H1 (cell line): ENCODE results near the gene DCDC2. TPM values are rescaled to one million over a fixed set of nuclear protein-coding genes. Genes with fewer than 3 reads are reported as not detected.

Source experiments
- CBX8 ChIP-seq: fragments of 300-800, 300-1000 bp; sonication (generic); IDR thresholded peaks from 2 replicates; pipeline ENCODE4 v1.7.1; 2016; ENCODE audit warnings: low read depth, low read length, borderline replicate concordance
- FOSL1 ChIP-seq: IDR thresholded peaks from 2 replicates; pipeline ENCODE4 v1.6.1; 2011; ENCODE audit warnings: mild to moderate bottlenecking, low read depth, low read length, moderate library complexity; ENCODE audit not compliant: insufficient read depth
- GTF2F1 ChIP-seq: IDR thresholded peaks from 2 replicates; pipeline ENCODE4 v1.6.1; 2012; ENCODE audit warnings: low read depth, low read length, improper control_type of control experiment, borderline replicate concordance
- MAX ChIP-seq: IDR thresholded peaks from 2 replicates; pipeline ENCODE4 v1.6.1; 2012; ENCODE audit warnings: inconsistent platforms
- NANOG ChIP-seq: IDR thresholded peaks from 2 replicates; pipeline ENCODE4 v1.6.1; 2011; ENCODE audit warnings: low read length, low read depth, mild to moderate bottlenecking, inconsistent platforms; ENCODE audit not compliant: insufficient read depth, poor library complexity, severe bottlenecking
- NRF1 ChIP-seq: IDR thresholded peaks from 2 replicates; pipeline ENCODE4 v1.6.1; 2011; ENCODE audit warnings: mild to moderate bottlenecking, low read depth, low read length, improper control_type of control experiment
- POU5F1 ChIP-seq: IDR thresholded peaks from 2 replicates; pipeline ENCODE4 v1.6.1; 2011; ENCODE audit warnings: low read depth, mild to moderate bottlenecking, low read length, moderate library complexity
- RBBP5 ChIP-seq: IDR thresholded peaks from 2 replicates; pipeline ENCODE4 v1.7.1; 2012; ENCODE audit warnings: low read depth, mild to moderate bottlenecking, inconsistent platforms, low read length, moderate library complexity, borderline replicate concordance
- SIRT6 ChIP-seq: IDR thresholded peaks from one replicate; pipeline ENCODE4 v1.7.1; 2012; ENCODE audit warnings: low read length, inconsistent platforms
- SIX5 ChIP-seq: IDR thresholded peaks from 2 replicates; pipeline ENCODE4 v1.6.1; 2011; ENCODE audit warnings: mild to moderate bottlenecking, low read depth, low read length
- SP1 ChIP-seq: IDR thresholded peaks from 2 replicates; pipeline ENCODE4 v1.6.1; 2011; ENCODE audit warnings: low read depth, low read length
- SUZ12 ChIP-seq: fragments of 200-600 bp; sonication (generic); IDR thresholded peaks from 2 replicates; pipeline ENCODE4 v1.6.1; 2012; ENCODE audit warnings: mild to moderate bottlenecking, inconsistent platforms, low read length, moderate library complexity, mixed read lengths
- polyA plus RNA-seq, 7 experiments: library from polyadenylated mRNA; depleted of rRNA in 3 of 7; stranded (reverse) in 5 of 7; unstranded in 2 of 7; fragments of >200 nt in 5 of 7; fragments of 200-250 nt in 2 of 7; gene quantifications; 1 replicate in 5 of 7; 2 replicates in 1 of 7; 4 replicates in 1 of 7; pipeline versions ENCODE4 v1.2.1 to v1.2.3, GENCODE V29; 2011 to 2013; ENCODE audit warnings: missing spikeins in 2 of 7, mixed read lengths in 2 of 7
- total RNA-seq: library from RNA; stranded (reverse); fragmentation: NEBNext Ultra II Directional; extraction: Animal tissue kit (Norgen Biotek cat#: 25700); gene quantifications from 2 replicates; pipeline ENCODE4 v1.2.1, GENCODE V29; 2021
- TF ChIP-seq, protein P1 (sequence below), 3 experiments: IDR thresholded peaks; 1 replicate in 2 of 3; 2 replicates in 1 of 3; pipeline versions ENCODE4 v1.5.1 to v1.6.1; 2011; ENCODE audit warnings: low read length in 3 of 3, mild to moderate bottlenecking in 3 of 3, inconsistent platforms in 2 of 3, low read depth in 1 of 3, moderate library complexity in 1 of 3; ENCODE audit not compliant: insufficient read depth in 1 of 3; ENCODE audit errors: control extremely low read depth in 1 of 3
- TF ChIP-seq, protein P2 (sequence below): IDR thresholded peaks from 2 replicates; pipeline ENCODE4 v1.6.1; 2012; ENCODE audit warnings: low read length, inconsistent platforms

Gene DCDC2
- total and polyA plus RNA-seq, 2 of the 8 experiments (the other 6 are each of a cell fraction or from before 2014, with no cell fraction given) = 0.03 to 0.15 TPM

DNA sequence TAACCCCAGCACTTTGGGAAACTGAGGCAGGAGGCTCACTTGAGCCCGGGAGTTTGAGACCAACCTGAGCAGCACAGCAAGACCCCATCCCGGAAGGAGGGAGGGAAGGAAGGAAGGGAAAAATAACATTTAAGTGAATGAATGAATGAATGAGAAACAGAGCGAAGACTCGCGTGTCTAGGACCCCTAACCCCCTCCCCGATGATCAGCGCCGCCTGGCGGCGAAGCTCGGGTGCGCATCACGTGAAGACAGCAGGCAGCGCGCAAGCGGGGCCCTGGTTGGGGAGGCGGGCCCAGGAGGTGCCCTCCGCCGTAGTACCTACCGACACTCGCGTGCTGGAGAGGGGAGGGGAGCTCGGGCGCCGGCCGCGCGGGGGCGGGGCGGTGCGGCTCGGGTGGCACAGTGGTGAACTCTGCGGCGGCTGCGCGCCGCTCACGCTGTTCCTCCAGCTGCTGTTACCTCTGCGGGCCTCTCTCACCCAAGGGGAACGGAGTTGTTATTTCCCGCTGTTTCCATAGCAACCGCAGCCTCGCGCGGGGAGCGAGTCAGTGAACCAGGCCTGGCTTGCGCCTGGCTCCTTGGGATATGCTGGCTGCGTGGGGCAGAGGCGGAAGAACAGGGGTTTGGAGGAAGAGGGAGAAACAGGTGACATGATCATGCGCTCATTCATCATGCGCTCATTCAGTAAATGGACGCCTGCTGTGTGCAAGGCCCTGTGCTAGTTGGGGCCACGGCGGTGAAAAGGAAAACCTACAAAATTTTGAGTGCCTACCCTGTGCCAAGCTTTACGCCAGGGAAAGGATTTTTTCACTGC is 2.0 kb upstream of the DCDC2 start (continued):
- TF ChIP-seq, protein P1, sequence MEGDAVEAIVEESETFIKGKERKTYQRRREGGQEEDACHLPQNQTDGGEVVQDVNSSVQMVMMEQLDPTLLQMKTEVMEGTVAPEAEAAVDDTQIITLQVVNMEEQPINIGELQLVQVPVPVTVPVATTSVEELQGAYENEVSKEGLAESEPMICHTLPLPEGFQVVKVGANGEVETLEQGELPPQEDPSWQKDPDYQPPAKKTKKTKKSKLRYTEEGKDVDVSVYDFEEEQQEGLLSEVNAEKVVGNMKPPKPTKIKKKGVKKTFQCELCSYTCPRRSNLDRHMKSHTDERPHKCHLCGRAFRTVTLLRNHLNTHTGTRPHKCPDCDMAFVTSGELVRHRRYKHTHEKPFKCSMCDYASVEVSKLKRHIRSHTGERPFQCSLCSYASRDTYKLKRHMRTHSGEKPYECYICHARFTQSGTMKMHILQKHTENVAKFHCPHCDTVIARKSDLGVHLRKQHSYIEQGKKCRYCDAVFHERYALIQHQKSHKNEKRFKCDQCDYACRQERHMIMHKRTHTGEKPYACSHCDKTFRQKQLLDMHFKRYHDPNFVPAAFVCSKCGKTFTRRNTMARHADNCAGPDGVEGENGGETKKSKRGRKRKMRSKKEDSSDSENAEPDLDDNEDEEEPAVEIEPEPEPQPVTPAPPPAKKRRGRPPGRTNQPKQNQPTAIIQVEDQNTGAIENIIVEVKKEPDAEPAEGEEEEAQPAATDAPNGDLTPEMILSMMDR (IDR thresholded peaks at IDR 0.05; ENCODE audit: control extremely low read depth in 1 of 3, insufficient read depth in 1 of 3, low read depth in 1 of 3, low read length in 3 of 3) = peak; percentile 83 to 93 (median 88)
- TF ChIP-seq, protein P2, sequence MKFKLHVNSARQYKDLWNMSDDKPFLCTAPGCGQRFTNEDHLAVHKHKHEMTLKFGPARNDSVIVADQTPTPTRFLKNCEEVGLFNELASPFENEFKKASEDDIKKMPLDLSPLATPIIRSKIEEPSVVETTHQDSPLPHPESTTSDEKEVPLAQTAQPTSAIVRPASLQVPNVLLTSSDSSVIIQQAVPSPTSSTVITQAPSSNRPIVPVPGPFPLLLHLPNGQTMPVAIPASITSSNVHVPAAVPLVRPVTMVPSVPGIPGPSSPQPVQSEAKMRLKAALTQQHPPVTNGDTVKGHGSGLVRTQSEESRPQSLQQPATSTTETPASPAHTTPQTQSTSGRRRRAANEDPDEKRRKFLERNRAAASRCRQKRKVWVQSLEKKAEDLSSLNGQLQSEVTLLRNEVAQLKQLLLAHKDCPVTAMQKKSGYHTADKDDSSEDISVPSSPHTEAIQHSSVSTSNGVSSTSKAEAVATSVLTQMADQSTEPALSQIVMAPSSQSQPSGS = no peak
- TF ChIP-seq FOSL1 (no peak), CBX8 (no peak), GTF2F1 (0 out of 2 replicates have a peak, but pooled peaks have one; percentile 17), SUZ12 (no peak), RBBP5 (no peak), NANOG (no peak), NRF1 (no peak), MAX (peak; percentile 67), SIRT6 (no peak), POU5F1 (no peak), SIX5 (no peak), SP1 (0 out of 2 replicates have a peak, but pooled peaks have one; percentile 17)
